DOHH2 (cell line): ENCODE results near the gene HEG1.

Experiments
- EZH2phosphoT487 ChIP-seq: fragments of 200-600 bp; sonication (generic); IDR thresholded peaks from 2 replicates; pipeline ENCODE4 v1.6.1; 2017; ENCODE audit warnings: borderline replicate concordance, mild to moderate bottlenecking, antibody characterized with exemption, low read length, moderate library complexity, mixed read lengths
- TF ChIP-seq, protein P1 (sequence below): fragments of 200-600 bp; sonication (generic); IDR thresholded peaks from one replicate; pipeline ENCODE4 v1.5.1; 2014; ENCODE audit warnings: antibody characterized with exemption, mild to moderate bottlenecking, low read depth, low read length; ENCODE audit not compliant: poor library complexity, severe bottlenecking

DNA sequence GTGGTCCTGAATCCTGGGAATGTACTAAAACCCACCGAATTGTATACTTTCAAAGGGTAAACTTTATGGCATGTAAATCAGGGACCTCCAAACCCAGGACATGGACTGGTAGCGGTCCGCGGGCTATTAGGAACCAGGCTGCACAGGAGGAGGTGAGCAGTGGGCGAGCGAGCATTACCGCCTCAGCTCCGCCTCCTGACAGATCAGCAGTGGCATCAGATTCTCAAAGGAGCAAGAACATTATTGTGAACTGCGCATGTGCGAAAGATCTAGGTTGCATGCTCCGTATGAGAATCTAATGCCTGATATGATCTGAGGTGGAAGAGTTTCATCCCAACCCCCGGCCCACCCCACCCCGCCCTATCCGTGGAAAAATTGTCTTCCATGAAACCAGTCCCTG, 22.2 kb downstream of the HEG1 start:
- TF ChIP-seq, protein P1, sequence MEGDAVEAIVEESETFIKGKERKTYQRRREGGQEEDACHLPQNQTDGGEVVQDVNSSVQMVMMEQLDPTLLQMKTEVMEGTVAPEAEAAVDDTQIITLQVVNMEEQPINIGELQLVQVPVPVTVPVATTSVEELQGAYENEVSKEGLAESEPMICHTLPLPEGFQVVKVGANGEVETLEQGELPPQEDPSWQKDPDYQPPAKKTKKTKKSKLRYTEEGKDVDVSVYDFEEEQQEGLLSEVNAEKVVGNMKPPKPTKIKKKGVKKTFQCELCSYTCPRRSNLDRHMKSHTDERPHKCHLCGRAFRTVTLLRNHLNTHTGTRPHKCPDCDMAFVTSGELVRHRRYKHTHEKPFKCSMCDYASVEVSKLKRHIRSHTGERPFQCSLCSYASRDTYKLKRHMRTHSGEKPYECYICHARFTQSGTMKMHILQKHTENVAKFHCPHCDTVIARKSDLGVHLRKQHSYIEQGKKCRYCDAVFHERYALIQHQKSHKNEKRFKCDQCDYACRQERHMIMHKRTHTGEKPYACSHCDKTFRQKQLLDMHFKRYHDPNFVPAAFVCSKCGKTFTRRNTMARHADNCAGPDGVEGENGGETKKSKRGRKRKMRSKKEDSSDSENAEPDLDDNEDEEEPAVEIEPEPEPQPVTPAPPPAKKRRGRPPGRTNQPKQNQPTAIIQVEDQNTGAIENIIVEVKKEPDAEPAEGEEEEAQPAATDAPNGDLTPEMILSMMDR = no peak
- TF ChIP-seq EZH2phosphoT487 = no peak
